NCI-H2227 (cell line): Measurements from ENCODE around the gene SFXN5.

Experiments
- DNase-seq: peaks from one replicate; lab custom pipeline; 2025; ENCODE audit not compliant: unreplicated experiment; lab: John Stamatoyannopoulos, UW

The SFXN5 gene

DNA sequence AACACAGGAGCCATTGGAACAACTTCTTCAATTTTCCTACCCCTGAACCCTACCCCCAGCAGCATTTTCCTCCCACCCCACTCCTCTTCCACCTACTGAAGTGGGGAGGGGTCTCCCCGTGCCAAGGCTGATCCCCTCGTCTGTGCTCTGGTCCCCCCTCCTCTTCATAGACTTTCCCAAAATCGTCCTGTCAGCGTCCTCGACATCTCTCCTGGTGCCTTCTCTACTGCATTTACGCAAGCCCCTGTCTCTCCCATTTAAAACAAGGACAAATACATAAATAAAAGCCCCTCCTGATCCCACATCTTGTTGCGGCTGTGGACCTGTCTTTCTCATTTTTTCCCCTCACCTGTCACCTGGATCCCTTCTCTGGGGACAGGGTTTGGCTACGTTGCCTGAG, 112.0 kb downstream of the SFXN5 start:
- DNase-seq, result no peak

DNA sequence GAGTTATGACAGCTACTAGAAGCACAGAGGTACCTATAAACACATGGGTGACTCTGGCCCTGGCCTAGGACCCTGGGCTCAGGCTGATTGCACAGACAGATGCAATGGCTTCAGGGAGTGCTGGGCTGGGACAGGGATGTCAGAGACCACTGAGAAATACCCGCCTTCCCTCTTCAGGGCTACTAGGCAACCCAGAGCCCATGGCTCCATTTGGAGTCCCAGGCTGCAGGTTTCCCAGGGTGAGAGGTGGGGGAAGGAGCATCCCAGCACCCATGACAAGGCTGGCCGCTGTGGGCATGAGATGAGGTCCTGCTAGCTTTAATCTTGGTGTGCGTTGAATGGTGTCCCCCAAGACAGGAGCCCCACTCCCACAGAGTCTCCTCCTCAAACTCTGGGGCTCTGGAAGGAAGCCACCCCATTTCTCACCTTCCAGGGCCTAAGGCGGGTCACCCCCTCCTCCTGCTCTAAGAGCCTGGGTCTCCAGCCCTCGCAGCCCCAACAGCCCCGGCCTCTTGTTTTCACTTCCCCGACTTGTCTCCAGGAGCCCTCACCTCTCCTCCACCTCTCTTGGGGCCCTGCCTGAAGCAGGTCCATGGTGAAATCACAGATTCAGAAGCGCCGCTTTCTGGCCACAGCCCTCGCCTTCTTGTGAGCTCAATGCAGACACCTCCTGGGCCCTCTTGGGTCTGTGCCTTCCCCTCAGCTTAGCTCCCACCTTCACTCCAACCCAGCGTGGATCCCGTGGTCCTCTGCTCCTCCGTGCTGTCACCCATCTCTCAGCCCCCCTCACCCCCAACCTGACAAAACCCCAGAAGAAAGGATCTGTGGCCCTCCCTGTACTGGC, 112.7 kb downstream of the SFXN5 start:
- no peak for DNase-seq

DNA sequence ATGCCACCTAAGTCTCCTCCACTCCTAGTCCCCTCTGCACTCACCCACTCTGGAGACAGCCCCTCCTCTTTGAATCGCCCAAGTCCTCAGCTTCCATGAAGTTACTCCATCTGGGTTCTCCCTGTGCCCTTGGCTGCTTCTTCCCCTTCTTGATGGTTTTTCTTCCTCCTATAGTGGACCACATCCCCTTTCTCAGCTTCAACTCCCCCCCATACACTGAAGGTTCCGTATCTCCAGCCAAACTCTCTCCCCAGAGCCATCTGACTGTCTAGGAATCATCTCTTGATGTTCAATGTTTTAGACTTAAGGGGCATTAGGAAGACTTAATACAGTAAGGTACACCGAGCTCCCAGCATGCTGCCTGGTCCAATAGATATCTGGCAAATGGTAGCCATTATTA, 114.6 kb downstream of the SFXN5 start:
- no peak for DNase-seq

DNA sequence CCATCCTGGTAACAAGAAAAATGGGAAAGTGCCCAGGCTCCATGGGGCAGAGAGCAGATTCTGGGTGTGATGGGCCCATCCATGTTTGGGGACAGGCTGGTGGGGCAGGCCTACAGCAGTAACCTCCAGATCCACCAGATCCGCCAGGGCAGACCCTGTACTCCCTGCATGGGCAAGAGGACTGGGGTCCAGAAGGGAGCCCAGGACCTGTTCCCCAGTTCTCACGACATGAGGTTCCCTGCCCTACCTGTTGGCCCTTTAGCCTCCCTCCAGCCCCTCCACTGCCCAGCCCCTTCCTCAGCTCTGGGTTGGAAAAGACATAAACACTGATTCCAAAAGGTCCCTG, 115.5 kb downstream of the SFXN5 start:
- DNase-seq, result no peak

DNA sequence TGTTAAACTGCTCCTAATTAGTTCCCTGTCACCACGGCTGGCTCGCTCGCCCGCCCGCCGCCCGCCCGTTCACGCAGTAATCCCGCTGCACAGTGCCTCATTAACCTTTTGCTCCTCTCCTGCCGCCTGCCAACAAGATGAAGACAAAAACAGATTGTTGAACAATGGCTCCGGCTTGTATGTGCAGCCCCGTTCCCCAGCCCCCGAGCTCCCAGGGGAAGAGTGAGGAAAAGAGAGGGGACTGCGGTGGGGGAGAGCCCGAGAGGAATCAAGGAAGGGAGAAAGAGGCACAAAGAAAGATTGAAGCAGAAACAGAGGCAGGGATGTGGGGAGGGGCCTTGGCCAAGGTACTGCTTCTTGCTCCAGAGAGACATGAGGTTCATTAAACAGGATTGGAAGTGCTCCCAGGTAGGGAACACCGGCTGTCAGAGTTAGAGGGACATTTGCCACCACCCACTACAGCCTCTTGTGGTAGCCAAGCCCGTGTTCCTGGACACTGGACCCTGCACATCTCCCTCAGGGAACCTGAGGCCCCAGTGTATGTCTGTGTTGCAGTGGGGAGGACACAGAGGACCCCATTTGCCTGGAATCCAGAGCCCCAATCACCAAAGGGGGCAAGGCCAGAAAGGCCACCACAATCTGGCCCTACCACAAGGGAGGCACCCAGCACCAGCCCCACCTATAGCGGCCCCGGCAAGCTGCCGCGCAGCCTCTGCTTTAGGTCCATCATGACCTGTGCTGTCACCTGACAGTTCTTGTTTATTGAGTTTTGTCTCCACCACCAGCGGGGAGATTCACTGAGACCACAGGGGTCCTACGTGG, 116.1 kb downstream of the SFXN5 start:
- DNase-seq, result peak; percentile 37

DNA sequence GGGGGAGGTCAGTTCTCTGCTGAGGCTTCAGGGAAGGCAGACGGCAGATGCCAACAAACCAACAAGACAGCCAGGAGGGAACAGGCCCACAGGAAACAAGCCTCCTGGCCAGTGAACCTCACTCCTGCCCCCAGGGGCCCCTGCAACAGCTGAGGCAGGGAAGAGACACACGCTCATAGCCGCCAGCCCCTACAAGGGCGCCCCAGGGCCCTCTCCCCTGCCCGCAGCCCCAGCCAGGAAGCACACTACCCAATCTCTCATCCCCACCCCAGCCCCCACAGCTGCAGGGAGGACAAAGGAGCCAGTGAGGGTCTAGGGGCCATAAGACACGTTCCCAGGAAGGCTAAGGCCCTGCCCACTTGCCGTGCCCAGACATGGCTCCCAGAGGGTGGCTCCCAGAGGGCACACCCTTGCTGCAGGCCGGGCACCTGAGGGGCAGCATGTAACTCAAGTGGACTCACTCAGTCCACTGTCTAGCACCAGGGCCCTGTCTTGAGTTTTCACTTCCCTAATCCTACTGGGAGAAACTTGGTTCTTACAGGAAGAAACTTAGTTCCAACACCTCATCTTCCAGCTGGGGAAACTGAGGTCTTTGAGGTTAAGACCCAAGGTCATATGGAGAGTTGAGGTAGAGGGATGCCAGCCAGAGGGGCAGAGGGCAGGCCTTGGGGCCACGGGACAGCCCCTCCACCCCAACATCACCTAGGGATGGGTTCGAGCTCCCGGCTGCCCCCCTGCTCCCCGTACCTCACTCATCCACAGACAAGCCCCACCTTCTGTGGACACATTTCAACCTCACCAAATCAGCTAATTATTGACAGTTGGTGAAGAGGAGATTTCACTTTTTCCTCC, 116.9 kb downstream of the SFXN5 start:
- DNase-seq, result no peak

DNA sequence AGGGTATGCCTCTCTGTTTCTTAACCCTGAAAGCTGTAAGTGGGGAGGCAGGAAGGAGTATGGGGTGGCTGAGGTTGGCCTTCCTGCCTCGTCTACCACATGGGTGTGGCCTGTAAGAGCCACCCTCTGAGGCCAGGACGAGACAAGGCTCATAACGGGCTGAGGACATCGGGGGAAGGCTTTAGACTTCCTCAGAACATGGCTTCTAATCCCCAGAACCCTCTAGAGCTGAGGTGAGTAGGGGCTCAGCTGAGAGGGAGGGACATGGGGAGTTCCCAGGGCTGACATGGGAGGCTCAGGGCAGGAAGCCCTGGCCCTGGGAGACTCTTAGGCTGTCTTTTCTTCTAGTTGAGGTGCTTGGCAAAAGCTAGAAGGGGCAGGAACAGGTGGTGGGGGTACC, 117.5 kb downstream of the SFXN5 start:
- DNase-seq, result no peak

DNA sequence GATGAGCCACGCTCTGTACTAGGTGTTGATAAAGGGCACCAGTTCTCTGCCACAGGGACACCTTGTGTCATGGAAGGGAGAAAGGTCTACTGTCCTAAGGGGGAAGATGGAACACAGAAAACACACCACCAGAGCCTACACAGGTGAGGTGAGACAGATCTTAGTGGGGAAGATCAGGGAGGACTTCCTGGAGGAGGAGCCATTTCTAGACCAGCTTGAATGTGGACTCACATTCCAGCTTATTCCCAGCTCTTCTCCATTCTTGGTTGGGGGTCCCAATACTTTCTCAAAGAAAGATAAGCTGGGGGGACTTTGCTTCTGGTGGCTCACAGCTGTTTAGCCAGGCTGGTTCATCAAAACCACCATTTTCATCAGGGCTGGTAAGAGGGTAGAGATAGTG, 118.0 kb downstream of the SFXN5 start:
- DNase-seq, result no peak

DNA sequence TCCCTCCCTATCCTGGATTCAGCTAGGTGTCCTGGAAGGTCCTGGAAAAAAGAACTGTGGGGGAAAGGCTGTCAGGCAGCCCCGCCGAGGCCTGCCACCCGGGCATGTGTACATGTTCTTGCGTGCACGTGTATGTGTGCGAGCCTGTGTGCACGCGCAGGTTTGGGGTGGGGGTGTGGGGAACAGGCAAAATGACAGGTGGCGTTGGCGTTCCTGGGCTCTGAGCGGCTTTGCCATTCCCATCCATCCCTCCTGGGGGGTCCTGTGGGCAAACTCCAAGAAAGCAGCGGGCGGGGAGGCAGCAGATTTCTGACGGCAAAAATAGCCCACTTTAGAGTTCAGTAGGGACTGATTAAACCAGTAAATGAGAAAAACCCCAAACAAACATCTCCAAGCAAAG, 118.6 kb downstream of the SFXN5 start:
- DNase-seq, result no peak

DNA sequence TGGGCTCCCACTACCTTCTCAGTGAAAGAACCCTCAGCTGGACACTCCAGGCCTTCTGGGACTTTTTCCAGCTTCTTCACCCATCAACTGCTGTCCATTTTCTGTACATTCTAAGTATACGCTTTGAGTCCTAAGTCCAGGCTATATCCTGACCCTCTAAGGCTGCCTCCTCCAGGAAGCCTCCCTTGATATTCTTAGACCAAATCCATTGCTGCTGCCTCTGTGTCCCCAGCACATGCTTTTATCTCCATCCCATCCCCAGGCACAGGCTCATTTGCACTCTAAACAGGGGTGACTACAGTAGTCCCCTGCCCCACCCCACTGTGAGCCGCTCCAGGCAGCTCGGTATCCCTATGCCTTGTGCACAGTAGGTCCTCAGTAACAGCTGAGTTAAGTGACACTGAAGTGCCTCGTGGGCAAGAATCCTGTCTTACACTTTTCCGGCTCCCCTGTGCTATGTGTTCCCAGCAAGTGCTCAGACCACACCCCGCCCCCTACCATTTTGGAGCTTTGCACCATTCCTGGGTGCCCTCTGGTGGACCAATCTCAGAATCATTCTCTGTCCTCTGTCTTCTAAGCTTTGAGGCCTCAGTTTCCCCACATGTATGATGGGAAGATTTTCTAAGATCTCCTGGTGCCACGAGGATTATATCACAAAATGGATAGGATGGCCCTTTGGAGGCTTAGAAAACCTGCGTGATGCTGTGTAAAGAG, 119.2 kb downstream of the SFXN5 start:
- DNase-seq, result no peak

DNA sequence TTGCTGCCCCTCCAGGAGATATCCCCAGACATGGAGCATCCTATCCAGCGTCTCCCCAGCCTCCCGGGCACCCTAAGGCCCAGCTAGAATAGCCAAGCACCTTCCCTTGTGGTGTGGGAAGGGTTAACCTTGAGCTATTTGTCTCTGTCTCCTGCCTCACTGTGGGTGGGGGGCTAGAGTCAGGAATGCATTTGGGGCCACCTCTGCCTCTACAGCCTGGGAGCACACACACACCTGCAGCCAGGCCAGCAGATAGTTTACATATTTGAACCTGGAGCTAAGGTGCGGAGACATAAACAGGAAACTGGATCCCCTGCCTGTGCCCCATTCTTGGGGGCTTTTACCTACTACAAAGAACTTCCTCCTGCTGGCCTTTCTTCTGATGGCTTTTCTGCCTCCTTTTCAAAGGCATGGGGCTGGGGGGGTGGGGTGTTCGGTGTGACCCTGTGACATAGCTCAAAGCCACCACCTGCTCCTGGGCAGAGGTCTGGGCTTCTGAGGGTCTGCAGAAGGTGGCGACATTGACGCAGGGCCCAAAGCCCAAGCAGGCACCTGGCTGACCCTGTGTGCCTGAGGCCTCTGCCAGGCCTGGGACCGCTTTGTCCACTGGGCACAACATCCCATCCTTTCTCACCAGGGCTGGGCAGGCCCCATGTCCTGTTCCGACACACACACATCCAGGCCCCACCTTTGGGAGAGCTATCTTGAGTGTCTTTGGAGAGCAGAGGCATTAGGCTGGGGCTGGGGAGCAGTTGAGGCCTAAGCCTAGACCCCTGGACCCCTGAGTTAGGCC, 120.0 kb downstream of the SFXN5 start:
- no peak for DNase-seq

DNA sequence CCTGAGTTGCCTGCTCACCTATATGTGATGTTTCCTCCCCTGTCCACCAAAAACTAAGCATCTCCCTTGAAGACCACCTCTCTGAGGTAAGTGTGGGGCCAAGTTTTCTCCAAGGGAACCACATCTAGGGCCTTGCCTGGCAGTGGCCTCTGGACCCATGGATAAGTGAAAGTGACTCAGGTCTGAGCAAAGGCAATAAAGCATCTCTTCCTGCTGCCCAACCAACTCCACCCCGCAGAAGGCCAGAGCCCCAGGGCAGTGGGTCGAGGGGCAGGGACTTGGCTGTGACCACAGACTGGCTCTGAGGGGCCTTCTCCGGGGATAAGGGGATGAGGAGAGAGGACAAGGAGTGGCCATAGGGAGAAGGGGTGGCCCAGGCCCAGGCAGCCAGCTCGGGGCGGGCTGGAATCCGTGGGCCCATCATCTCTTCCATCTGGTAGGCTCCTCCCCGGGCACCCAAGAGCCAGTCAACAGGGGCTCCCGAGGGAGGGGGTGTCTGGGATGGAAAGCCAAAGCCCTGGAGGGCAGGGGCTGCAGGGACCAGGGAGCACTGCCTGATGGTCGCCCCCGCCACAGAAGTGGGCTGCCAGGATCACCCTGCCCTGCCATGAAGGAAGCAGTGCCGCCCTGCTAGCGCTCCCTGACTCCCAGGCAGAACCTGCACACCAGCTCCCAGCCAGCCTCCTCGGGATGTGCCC, 120.8 kb downstream of the SFXN5 start:
- DNase-seq, result no peak

DNA sequence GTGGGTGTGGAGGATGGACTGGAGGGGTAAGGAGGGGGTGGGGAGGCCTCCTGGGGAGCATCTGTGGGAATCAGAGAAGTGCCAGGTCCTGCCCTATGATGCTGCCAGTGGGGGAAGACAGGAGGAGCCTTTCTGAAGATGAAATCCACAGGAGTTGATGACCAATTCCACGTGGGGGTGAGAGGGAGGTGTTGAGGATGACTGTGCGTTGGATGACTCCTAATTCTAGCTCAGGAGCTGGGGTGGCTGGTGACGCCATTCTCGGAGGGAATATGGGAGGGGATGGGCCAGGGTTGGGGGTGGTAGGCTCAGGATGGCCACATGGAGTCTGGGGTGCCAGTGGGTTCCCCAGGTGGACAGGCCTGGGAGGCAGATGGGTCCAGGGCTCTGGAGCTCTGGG, 121.9 kb downstream of the SFXN5 start:
- no peak for DNase-seq

DNA sequence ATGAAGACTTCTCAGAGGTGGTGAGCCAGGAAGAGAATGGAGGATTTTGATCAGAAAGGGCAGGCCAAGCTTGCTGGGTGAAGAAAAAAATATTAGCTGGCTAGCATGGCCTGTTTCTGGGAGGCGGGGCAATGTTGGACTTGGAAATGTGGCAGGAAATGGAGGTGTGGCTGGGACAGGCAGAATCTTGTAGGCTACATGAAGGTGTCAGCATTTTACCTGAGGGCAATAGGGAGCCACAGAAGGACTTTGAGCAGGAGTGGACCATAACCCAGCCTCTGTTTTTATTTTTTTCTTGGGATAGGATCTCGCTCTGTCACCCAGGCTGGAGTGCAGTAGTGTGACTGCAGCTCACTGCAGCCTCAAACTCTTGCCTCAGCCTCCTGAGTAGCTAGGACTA, 122.5 kb downstream of the SFXN5 start:
- DNase-seq, result no peak

DNA sequence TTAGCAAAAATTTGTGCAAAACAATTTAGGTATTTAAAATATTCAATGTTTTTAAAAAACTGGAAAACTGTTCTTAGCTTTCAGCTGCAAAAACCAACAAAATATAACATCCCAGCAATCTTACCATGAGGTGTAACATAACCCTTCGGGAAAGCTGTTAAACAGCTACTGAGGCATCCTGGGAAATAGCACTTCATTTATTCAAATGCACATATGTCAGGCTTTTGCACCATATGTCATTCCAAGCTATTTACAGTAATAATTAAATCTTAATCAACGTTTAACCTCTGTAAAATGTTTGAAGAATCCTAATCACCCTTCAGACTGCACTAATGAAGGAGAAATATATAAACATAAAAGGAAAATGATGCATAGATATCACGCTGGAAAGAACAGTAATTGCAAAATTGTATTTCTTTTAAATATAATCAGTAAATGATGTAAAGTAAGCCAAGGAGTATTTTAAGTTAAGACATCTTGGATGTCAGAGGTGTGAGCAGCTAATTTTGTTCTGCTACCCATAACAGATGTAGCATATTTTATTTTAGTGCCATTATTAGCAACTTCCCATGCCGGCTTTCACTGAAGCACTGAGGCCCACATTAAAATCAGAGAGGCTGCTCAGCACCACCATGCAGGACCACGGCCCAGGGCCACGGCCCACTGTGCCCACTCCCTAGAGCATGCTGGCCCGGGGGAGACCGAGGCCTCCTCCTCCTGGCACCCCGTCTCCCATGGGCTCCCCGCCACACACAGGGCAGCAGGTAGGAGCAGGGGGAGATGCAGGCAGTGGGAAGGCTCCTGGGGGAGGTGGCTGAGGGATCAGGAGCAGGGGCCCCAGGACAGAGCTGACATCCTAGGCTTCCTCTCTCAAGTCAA, 123.3 kb downstream of the SFXN5 start:
- no peak for DNase-seq

DNA sequence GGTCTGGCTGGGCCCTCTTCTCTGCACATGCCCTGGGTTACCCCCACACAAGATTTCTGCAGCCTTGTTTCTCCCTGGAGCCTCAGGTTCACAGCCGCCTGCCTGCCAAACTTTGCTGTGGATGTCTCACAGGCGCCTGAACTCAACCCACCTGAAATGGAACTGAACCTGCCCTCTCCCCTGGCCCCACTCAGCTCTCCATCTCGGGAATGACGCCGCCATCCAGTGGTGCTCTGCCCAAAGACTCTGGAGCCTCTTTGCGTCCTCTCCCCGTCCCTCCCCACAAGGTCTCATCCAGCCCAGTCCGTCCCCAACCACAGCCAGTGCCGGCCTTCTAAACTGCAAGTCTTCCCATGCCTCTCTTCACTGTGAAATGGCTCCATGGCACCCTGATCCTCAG, 125.0 kb downstream of the SFXN5 start:
- no peak for DNase-seq

DNA sequence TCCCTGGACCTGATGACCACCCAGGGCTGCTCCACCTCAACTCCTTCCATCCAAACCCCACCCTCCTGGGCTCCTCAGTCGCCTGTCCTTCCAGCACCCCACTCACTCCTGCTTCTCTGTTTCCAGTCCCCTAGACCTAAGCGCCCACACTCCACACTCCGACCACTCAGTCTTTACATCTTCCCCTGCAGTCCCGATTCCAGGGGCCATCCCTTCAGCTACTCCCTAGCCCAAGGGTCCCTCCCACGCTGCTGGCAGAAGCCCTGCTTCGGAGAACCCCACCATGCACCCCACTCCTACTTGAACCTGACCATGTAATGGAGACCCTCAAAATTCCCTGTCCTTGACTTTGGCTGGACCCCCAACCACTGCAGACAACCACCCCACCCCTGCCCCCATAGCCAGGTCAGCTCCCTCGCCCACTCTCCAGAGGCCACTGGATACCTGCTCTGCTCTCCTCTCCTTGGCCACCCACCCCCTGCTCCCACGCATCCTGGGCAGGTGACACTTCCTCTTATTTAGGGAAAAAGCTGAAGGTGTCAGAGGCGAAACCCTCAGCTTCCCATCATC, 126.0 kb downstream of the SFXN5 start:
- no peak for DNase-seq

DNA sequence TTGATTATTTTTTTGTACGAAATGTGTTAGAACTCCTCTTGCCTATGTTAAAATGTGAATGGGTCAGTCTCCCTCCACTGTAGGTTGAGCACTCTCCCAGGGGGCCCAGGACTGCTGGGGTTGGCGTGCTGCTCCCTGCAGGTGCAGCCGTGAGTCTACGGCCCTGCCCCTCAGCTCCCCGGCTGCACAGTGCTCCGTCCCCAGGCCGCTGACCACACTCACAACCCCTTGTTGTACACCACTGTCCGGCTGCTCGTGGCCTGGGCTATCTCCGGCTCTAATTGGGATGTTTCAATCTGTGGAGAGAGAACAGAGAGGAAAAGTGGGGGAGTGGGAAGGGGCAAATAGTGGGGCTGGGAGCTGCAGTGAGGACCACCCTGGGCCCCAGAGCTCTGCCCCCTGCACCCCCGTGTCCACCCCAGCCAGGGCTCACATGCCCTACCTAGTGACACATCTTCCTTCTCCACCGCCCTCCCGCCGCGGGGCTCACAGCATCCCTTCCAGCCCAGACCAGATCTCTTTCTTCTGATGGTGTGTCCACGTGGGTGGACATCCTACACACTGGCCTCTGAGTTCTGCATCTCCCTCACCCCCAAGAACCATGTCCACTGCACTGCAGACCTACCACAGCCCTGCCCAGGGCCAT, 126.6 kb downstream of the SFXN5 start:
- DNase-seq, result no peak
